ENCODE results near the gene AK6.
"Not testable (repeated sequence)": the region's sequence is repeated elsewhere in the genome, so short reads cannot be mapped to it uniquely, and the experiment has no call there.

The AK6 gene

GRCh38 chr5:69369340-69370121, at the start of gene AK6, which contains the start of the genes RAD17 and TAF9:
Gene AK6 (minus strand): TSS chr5:69369520. CDS start chr5:69369490, 30 bp downstream.
Gene RAD17 (plus strand): TSS chr5:69369818. CDS start chr5:69372209, 2,391 bp downstream.
Gene TAF9 (minus strand): TSS chr5:69369520. CDS start chr5:69365737, 3,783 bp downstream.
- Histone ChIP-seq H3K4me3 (ENCODE audit: low read length) (peak within 1 kb of the TSS; percentile 98), H3K36me3 (ENCODE audit: insufficient read depth, low read depth, low read length) (peaks cover 35% of the 10 kb centered on the region), H3K9me3 (ENCODE audit: insufficient read depth, low read depth, low read length) (no peaks in the 10 kb centered on the region), H3K27ac (ENCODE audit: low read length) (peak within 1 kb of the TSS; percentile 93), H3K27me3 (ENCODE audit: insufficient read depth, low read length) (no peaks in the 10 kb centered on the region), H3K4me1 (ENCODE audit: insufficient read depth, low read length) (no peaks in the 10 kb centered on the region), H3K9ac (ENCODE audit: low read depth, low read length) (peak within 1 kb of the TSS; percentile 98)

GRCh38 chr5:69418554-69418953, 49.2 kb upstream of the AK6 start:
- no peaks in the 10 kb centered on the region for H3K9me3 ChIP-seq (ENCODE audit: insufficient read depth, low read depth, low read length)
- H3K27me3 ChIP-seq (ENCODE audit: insufficient read depth, low read length) = peaks cover 12% of the 10 kb centered on the region; the same call in 1 of the 2 replicates
- no peak overlapping the region for H3K4me3 ChIP-seq (ENCODE audit: low read length)
- H3K4me1 ChIP-seq (ENCODE audit: insufficient read depth, low read length) = peaks cover 3% of the 10 kb centered on the region; the same call in 1 of the 2 replicates
- peaks cover 27% of the 10 kb centered on the region for H3K36me3 ChIP-seq (ENCODE audit: insufficient read depth, low read depth, low read length)
- no peak overlapping the region for H3K27ac ChIP-seq (ENCODE audit: low read length)
- no peak overlapping the region for H3K9ac ChIP-seq (ENCODE audit: low read depth, low read length)

- no peaks in the 10 kb centered on the region for H3K9me3 ChIP-seq (ENCODE audit: insufficient read depth, low read depth, low read length)
- peaks cover 28% of the 10 kb centered on the region for H3K36me3 ChIP-seq (ENCODE audit: insufficient read depth, low read depth, low read length)
- no peak overlapping the region for H3K9ac ChIP-seq (ENCODE audit: low read depth, low read length)
- peaks cover 12% of the 10 kb centered on the region; the same call in 1 of the 2 replicates for H3K27me3 ChIP-seq (ENCODE audit: insufficient read depth, low read length)
- peaks cover 3% of the 10 kb centered on the region; the same call in 1 of the 2 replicates for H3K4me1 ChIP-seq (ENCODE audit: insufficient read depth, low read length)
- H3K4me3 ChIP-seq (ENCODE audit: low read length) = peak overlapping the region; percentile 79
- H3K27ac ChIP-seq (ENCODE audit: low read length) = no peak overlapping the region
These were observed 47.4 kb upstream of the AK6 start for GRCh38 chr5:69416699-69417098.

DNA sequence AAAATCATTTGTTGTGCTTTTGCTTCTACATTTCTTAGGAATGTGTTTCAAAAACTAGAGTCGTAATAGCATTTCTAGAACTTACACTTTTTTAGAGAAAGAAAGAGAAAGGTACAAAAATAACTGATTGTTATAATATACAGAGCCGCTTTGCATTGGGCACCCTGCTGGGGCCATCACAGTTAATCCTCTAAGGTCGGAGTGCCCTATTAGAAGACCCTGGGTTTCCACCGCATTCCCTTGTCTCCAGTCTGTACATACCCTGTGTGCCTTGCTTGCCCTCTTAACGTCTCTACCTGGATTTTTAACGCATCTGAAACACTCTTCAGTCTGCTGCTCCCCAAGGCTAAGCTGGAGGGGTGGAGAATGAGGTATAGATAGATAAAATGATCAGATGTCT, 46.9 kb upstream of the AK6 start:
- H3K9me3 ChIP-seq (ENCODE audit: insufficient read depth, low read depth, low read length) = no peaks in the 10 kb centered on the region
- peaks cover 12% of the 10 kb centered on the region; the same call in 1 of the 2 replicates for H3K27me3 ChIP-seq (ENCODE audit: insufficient read depth, low read length)
- H3K9ac ChIP-seq (ENCODE audit: low read depth, low read length) = peak overlapping the region; percentile 92; the same call in 1 of the 2 replicates
- peaks cover 33% of the 10 kb centered on the region for H3K36me3 ChIP-seq (ENCODE audit: insufficient read depth, low read depth, low read length)
- peak overlapping the region; percentile 79 for H3K4me3 ChIP-seq (ENCODE audit: low read length)
- H3K27ac ChIP-seq (ENCODE audit: low read length) = no peak overlapping the region
- peaks cover 3% of the 10 kb centered on the region; the same call in 1 of the 2 replicates for H3K4me1 ChIP-seq (ENCODE audit: insufficient read depth, low read length)

GRCh38 chr5:69415584-69415958, 46.3 kb upstream of the AK6 start:
- no peak overlapping the region for H3K27ac ChIP-seq (ENCODE audit: low read length)
- H3K36me3 ChIP-seq (ENCODE audit: insufficient read depth, low read depth, low read length) = peaks cover 32% of the 10 kb centered on the region
- no peaks in the 10 kb centered on the region for H3K9me3 ChIP-seq (ENCODE audit: insufficient read depth, low read depth, low read length)
- H3K27me3 ChIP-seq (ENCODE audit: insufficient read depth, low read length) = peaks cover 12% of the 10 kb centered on the region; the same call in 1 of the 2 replicates
- H3K4me1 ChIP-seq (ENCODE audit: insufficient read depth, low read length) = peaks cover 3% of the 10 kb centered on the region; the same call in 1 of the 2 replicates
- peak overlapping the region; percentile 92 for H3K9ac ChIP-seq (ENCODE audit: low read depth, low read length)
- H3K4me3 ChIP-seq (ENCODE audit: low read length) = peak overlapping the region; percentile 79

GRCh38 chr5:69414885-69415583, 45.7 kb upstream of the AK6 start, which contains the start of gene MARVELD2:
Gene MARVELD2 (plus strand): TSS chr5:69415116. CDS start chr5:69419386, 4,270 bp downstream.
- Histone ChIP-seq H3K9ac (ENCODE audit: low read depth, low read length) (peak within 1 kb of the TSS; percentile 92), H3K9me3 (ENCODE audit: insufficient read depth, low read depth, low read length) (no peaks in the 10 kb centered on the region), H3K4me1 (ENCODE audit: insufficient read depth, low read length) (peaks cover 3% of the 10 kb centered on the region; the same call in 1 of the 2 replicates), H3K27ac (ENCODE audit: low read length) (no peak within 1 kb of the TSS), H3K27me3 (ENCODE audit: insufficient read depth, low read length) (peaks cover 12% of the 10 kb centered on the region; the same call in 1 of the 2 replicates), H3K4me3 (ENCODE audit: low read length) (peak within 1 kb of the TSS; percentile 79), H3K36me3 (ENCODE audit: insufficient read depth, low read depth, low read length) (peaks cover 32% of the 10 kb centered on the region)

DNA sequence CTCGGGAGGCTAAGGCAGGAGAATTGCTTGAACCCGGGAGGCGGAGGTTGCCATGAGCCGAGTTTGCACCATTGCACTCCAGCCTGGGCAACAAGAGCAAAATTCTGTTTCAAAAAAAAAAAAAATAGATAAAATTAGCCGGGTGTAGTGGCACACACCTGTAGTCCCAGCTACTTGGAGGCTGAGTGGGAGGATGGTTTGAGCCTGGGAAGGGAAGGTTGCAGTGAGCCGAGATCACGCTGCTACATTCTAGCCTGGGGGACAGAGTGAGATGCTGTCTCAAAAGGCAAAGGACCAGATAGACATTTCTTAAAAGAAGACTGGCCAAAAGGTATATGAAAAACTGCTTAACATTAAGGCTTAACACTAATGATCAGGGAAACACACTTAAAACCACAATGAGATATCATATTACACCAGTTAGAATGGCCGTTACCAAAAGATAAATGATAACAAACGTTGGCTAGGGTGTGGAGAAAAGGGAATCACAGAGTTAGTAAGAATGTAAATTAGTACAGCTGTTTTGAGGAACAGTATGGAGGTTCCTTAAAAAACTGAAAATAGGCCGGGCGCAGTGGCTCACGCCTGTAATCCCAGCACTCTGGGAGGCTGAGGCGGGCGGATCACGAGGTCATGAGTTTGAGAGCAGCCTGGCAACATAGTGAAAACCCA, 35.5 kb upstream of the AK6 start:
- no peak overlapping the region for H3K9ac ChIP-seq (ENCODE audit: low read depth, low read length)
- H3K9me3 ChIP-seq (ENCODE audit: insufficient read depth, low read depth, low read length) = no peaks in the 10 kb centered on the region
- H3K4me1 ChIP-seq (ENCODE audit: insufficient read depth, low read length) = no peaks in the 10 kb centered on the region
- H3K27me3 ChIP-seq (ENCODE audit: insufficient read depth, low read length) = no peaks in the 10 kb centered on the region
- H3K4me3 ChIP-seq (ENCODE audit: low read length) = no peak overlapping the region
- H3K27ac ChIP-seq (ENCODE audit: low read length) = no peak overlapping the region
- peaks cover 44% of the 10 kb centered on the region for H3K36me3 ChIP-seq (ENCODE audit: insufficient read depth, low read depth, low read length)

DNA sequence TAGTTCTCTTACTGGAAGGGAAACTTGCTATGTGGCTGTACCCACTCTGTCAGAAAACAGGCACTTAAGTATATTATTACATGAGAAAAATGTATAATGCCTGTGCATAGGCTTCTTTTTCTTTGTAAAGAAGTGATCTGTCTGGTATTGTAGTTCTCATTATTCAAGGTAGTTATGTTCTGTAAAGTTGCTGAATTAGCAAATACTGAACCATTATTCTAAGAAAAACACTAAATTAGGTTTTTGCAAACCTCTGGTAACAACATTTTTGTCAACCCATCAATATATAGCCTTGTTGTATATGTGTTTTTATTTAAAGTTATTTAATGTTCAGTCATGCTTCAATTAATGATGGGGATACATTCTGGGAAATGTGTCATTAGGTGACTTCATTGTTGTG, 9.1 kb upstream of the AK6 start:
- peaks cover 74% of the 10 kb centered on the region for H3K36me3 ChIP-seq (ENCODE audit: insufficient read depth, low read depth, low read length)
- no peaks in the 10 kb centered on the region for H3K4me1 ChIP-seq (ENCODE audit: insufficient read depth, low read length)
- H3K9me3 ChIP-seq (ENCODE audit: insufficient read depth, low read depth, low read length) = no peaks in the 10 kb centered on the region
- H3K27ac ChIP-seq (ENCODE audit: low read length) = no peak overlapping the region
- H3K9ac ChIP-seq (ENCODE audit: low read depth, low read length) = no peak overlapping the region
- no peak overlapping the region for H3K4me3 ChIP-seq (ENCODE audit: low read length)
- H3K27me3 ChIP-seq (ENCODE audit: insufficient read depth, low read length) = no peaks in the 10 kb centered on the region

- peaks cover 46% of the 10 kb centered on the region for H3K36me3 ChIP-seq (ENCODE audit: insufficient read depth, low read depth, low read length)
- no peak overlapping the region for H3K9ac ChIP-seq (ENCODE audit: low read depth, low read length)
- no peaks in the 10 kb centered on the region for H3K27me3 ChIP-seq (ENCODE audit: insufficient read depth, low read length)
- H3K4me3 ChIP-seq (ENCODE audit: low read length) = no peak overlapping the region
- no peak overlapping the region for H3K27ac ChIP-seq (ENCODE audit: low read length)
- no peaks in the 10 kb centered on the region for H3K9me3 ChIP-seq (ENCODE audit: insufficient read depth, low read depth, low read length)
- H3K4me1 ChIP-seq (ENCODE audit: insufficient read depth, low read length) = no peaks in the 10 kb centered on the region
These were observed 5.7 kb upstream of the AK6 start for GRCh38 chr5:69374911-69375446.

- Histone ChIP-seq H3K27ac (ENCODE audit: low read length) (no peak overlapping the region), H3K4me1 (ENCODE audit: insufficient read depth, low read length) (no peaks in the 10 kb centered on the region), H3K4me3 (ENCODE audit: low read length) (no peak overlapping the region), H3K36me3 (ENCODE audit: insufficient read depth, low read depth, low read length) (peaks cover 28% of the 10 kb centered on the region), H3K9ac (ENCODE audit: low read depth, low read length) (no peak overlapping the region), H3K27me3 (ENCODE audit: insufficient read depth, low read length) (no peaks in the 10 kb centered on the region), H3K9me3 (ENCODE audit: insufficient read depth, low read depth, low read length) (no peaks in the 10 kb centered on the region)
These were observed 3.1 kb upstream of the AK6 start for GRCh38 chr5:69372394-69372793.

DNA sequence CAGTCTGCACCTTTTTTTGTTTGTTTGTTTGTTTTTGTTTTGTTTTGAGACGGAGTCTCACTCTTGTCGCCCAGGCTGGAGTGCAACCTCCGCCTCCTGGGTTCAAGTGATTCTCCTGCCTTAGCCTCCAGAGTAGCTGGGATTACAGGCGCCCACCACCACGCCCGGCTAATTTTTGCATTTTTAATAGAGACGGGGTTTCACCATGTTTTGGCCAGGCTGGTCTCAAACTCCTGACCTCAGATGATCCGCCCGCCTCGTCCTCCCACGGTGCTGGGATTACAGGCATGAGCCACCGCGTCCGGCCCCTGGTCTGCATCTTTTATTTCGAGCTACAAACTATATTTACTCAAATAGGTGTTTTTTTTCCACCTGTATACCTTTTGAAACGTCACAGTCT, 1.0 kb upstream of the AK6 start:
- not testable (repeated sequence) for H3K27ac ChIP-seq (ENCODE audit: low read length); H3K27me3 ChIP-seq (ENCODE audit: insufficient read depth, low read length); H3K9me3 ChIP-seq (ENCODE audit: insufficient read depth, low read depth, low read length); H3K4me1 ChIP-seq (ENCODE audit: insufficient read depth, low read length)
- Histone ChIP-seq H3K9ac (ENCODE audit: low read depth, low read length) (peak overlapping the region; percentile 98; the same call in 1 of the 2 replicates), H3K4me3 (ENCODE audit: low read length) (peak overlapping the region; percentile 98), H3K36me3 (ENCODE audit: insufficient read depth, low read depth, low read length) (peaks cover 34% of the 10 kb centered on the region)
